HFFc6 (cell line): ENCODE results near the gene SLC43A3. TPM values are rescaled to one million over a fixed set of nuclear protein-coding genes. Genes with fewer than 3 reads are reported as not detected.

ENCODE experiments used
- DNase-seq: peaks from one replicate; pipeline ENCODE4 v3.0.0-alpha.2; 2018
- H3K27ac Mint-ChIP-seq: 2 replicates; pipeline ENCODE4 v1.8.0; 2020; ENCODE audit warnings: mild to moderate bottlenecking, mixed read lengths
- H3K27me3 Mint-ChIP-seq: 2 replicates; pipeline ENCODE4 v1.8.0; 2021; ENCODE audit warnings: mild to moderate bottlenecking, moderate library complexity, mixed read lengths; ENCODE audit not compliant: insufficient read depth
- H3K36me3 Mint-ChIP-seq: 2 replicates; pipeline ENCODE4 v1.8.0; 2021; ENCODE audit warnings: low read depth, mixed read lengths
- H3K4me1 Mint-ChIP-seq: 2 replicates; pipeline ENCODE4 v1.8.0; 2020; ENCODE audit warnings: low read depth, mixed read lengths
- H3K4me3 Mint-ChIP-seq: 2 replicates; pipeline ENCODE4 v1.8.0; 2020; ENCODE audit warnings: mild to moderate bottlenecking, moderate library complexity, mixed read lengths
- H3K9me3 Mint-ChIP-seq: 2 replicates; pipeline ENCODE4 v1.8.0; 2020; ENCODE audit warnings: mild to moderate bottlenecking, mixed read lengths
- total RNA-seq, 6 experiments: library from RNA; stranded (reverse); fragmentation: NEBNext Ultra II Directional; extraction: Animal tissue kit (Norgen Biotek cat#: 25700); gene quantifications; 2 replicates in 1 of 6; 3 replicates in 5 of 6; pipeline ENCODE4 v1.2.3, GENCODE V29; 2021
- TF ChIP-seq, protein P1 (sequence below): fragments of 200-600 bp; sonication (generic); IDR thresholded peaks from 2 replicates; pipeline ENCODE4 v1.5.0; 2021; ENCODE audit warnings: antibody characterized with exemption, mild to moderate bottlenecking

Gene SLC43A3
- total RNA-seq, 6 experiments from 2014 or later, result 2.1 to 18.7 (median 15.8) TPM

DNA sequence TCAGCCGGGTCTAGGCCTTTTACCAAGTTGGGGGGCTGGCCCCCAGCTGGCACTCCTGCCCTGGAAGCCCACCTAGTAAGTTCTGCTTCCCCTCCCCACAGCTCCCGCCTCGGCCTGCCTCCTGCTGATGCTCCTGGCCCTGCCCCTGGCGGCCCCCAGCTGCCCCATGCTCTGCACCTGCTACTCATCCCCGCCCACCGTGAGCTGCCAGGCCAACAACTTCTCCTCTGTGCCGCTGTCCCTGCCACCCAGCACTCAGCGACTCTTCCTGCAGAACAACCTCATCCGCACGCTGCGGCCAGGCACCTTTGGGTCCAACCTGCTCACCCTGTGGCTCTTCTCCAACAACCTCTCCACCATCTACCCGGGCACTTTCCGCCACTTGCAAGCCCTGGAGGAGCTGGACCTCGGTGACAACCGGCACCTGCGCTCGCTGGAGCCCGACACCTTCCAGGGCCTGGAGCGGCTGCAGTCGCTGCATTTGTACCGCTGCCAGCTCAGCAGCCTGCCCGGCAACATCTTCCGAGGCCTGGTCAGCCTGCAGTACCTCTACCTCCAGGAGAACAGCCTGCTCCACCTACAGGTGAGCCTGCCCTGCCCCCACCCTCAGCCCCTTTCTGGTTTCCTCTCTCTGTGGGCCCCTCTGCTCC is 40.7 kb upstream of the SLC43A3 start:
- H3K36me3 Mint-ChIP-seq, result no peaks in the 10 kb centered on the region
- H3K4me1 Mint-ChIP-seq, result no peaks in the 10 kb centered on the region
- no peak overlapping the region for H3K4me3 Mint-ChIP-seq
- H3K27ac Mint-ChIP-seq, result no peak overlapping the region
- no peaks in the 10 kb centered on the region for H3K9me3 Mint-ChIP-seq
- H3K27me3 Mint-ChIP-seq, result peaks cover 38% of the 10 kb centered on the region
- TF ChIP-seq, protein P1, sequence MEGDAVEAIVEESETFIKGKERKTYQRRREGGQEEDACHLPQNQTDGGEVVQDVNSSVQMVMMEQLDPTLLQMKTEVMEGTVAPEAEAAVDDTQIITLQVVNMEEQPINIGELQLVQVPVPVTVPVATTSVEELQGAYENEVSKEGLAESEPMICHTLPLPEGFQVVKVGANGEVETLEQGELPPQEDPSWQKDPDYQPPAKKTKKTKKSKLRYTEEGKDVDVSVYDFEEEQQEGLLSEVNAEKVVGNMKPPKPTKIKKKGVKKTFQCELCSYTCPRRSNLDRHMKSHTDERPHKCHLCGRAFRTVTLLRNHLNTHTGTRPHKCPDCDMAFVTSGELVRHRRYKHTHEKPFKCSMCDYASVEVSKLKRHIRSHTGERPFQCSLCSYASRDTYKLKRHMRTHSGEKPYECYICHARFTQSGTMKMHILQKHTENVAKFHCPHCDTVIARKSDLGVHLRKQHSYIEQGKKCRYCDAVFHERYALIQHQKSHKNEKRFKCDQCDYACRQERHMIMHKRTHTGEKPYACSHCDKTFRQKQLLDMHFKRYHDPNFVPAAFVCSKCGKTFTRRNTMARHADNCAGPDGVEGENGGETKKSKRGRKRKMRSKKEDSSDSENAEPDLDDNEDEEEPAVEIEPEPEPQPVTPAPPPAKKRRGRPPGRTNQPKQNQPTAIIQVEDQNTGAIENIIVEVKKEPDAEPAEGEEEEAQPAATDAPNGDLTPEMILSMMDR, result no peak
- no peak for DNase-seq

DNA sequence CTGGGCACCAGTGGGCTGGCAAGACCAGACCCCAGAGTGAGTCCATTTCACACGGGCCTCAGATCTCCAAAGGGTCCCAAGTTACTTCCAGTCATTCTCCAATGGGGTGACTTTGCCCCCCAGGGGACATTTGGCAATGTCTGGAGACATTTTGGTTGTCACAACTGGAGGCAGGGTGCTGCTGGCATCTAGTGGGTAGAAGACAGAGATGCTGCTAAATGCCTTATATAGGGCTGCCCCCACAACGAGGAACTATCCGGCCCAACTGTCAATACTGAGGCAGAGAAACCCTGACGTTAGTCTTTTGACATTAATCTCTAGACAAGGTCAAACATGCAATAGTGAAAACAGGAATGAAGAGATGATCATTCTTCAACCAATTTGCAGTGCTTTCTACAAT is 39.8 kb upstream of the SLC43A3 start:
- Mint-ChIP-seq H3K9me3 (no peaks in the 10 kb centered on the region), H3K4me3 (no peak overlapping the region), H3K27me3 (peaks cover 46% of the 10 kb centered on the region), H3K36me3 (no peaks in the 10 kb centered on the region), H3K4me1 (no peaks in the 10 kb centered on the region), H3K27ac (no peak overlapping the region)
- TF ChIP-seq, protein P1, result peak; percentile 13; the same call in 1 of the 2 replicates
- DNase-seq, result no peak

DNA sequence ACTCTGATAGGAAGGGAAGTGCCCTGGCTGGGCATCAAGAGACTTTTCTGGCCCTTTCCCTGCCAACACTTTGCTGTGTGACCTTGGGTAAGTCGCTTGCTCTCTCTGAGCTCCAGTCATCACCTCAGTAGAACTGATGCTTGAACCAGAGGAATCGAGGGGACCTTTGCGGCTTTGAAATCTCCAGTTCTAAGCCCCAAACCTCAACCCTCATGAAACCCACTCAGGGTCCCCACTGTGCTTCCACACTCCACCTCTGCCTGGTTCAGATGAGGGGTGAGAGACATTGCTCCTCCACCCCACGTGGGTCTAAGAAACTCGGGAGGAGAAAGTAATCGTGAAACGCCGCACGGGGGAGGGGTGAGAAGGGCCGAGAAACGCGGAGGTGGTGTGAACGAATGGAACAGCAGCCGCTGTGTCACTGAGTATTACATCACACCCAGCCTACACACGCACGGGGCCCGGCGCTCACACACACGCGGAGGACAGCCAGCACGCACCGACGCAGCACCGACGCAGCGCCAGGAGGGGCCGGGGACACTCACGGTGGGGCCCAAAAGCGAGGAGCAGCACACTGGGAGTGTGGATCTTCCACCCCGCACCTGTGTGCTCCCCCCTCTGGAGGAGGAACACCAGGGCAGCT is 37.7 kb upstream of the SLC43A3 start:
- H3K27me3 Mint-ChIP-seq, result peaks cover 52% of the 10 kb centered on the region
- no peak for DNase-seq

DNA sequence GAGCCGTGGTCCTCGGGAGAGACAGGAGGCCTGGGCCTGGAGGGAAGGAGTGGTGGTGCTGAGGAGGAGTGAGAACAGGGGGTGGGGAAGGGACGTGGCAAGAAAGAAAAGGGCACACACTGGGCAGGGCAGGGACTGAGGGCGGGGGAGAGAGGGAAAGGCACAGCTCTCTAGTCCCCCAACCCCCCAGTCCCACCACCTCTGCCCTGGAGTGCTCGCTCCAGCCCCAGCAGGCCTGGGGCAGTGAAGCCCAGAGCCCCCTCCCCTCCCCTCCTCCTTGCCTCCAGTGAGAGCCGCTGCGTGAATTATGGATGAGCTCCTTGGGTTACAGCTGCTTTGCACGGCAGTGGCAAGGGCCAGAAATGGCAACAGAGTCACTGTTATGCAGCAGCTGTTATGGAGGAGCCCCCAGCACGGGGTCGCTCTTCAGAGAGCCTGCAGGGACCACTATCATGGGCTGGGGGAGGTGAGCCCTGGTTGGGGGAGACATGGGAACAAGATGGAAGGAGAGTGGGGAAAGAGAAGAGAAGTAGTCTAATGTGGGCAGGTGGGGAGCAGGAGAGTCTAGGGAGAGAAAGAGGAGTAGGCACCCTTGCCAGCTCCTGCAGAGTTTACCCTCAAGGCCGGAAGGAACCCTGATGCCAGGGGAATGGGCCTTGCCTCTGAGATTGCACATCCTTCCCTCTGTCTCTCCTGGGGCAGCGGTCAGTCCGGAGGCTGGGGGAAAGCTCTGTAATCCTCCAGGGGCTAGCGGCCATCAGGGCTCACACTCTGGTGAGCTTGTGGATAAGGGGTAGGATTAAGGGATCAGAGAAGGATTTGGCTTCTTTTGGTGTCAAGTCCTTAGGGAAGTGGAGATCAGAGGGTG is 37.0 kb upstream of the SLC43A3 start:
- Mint-ChIP-seq H3K4me3 (no peak overlapping the region), H3K27ac (no peak overlapping the region), H3K36me3 (no peaks in the 10 kb centered on the region), H3K9me3 (no peaks in the 10 kb centered on the region), H3K27me3 (peaks cover 52% of the 10 kb centered on the region), H3K4me1 (peaks cover 13% of the 10 kb centered on the region)
- TF ChIP-seq, protein P1, result no peak
- DNase-seq, result no peak

More for the DNA sequence above, 37.7 kb upstream of the SLC43A3 start:
- TF ChIP-seq, protein P1, result no peak
- Mint-ChIP-seq H3K4me1 (peaks cover 6% of the 10 kb centered on the region), H3K36me3 (no peaks in the 10 kb centered on the region), H3K4me3 (no peak overlapping the region), H3K27ac (no peak overlapping the region), H3K9me3 (no peaks in the 10 kb centered on the region)

DNA sequence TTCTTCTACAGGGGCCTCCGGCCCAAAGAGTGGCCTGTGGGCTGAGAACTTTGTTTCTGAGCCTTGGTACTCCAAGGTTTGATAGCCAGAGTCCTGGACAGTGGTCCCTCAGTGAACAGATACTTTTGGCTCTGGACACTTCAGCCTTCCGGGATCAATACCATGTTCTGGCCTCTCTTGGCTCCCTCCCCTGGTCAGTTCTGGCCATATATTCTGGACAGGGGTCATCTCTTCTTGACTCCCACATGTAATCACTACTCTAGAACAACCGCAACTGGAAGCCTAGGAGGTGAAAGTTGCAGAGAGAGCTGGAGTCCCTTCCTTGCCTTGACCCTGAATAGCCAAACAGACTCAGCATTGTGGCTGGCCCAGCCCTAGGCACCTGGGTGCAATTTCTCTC is 35.7 kb upstream of the SLC43A3 start:
- H3K4me3 Mint-ChIP-seq, result no peak overlapping the region
- H3K36me3 Mint-ChIP-seq, result no peaks in the 10 kb centered on the region
- H3K9me3 Mint-ChIP-seq, result no peaks in the 10 kb centered on the region
- peaks cover 46% of the 10 kb centered on the region for H3K27me3 Mint-ChIP-seq
- TF ChIP-seq, protein P1, result no peak
- H3K27ac Mint-ChIP-seq, result no peak overlapping the region
- H3K4me1 Mint-ChIP-seq, result peaks cover 20% of the 10 kb centered on the region
- DNase-seq, result no peak
